ENCODE results near the gene OOSP4A.

OOSP4A gene

DNA sequence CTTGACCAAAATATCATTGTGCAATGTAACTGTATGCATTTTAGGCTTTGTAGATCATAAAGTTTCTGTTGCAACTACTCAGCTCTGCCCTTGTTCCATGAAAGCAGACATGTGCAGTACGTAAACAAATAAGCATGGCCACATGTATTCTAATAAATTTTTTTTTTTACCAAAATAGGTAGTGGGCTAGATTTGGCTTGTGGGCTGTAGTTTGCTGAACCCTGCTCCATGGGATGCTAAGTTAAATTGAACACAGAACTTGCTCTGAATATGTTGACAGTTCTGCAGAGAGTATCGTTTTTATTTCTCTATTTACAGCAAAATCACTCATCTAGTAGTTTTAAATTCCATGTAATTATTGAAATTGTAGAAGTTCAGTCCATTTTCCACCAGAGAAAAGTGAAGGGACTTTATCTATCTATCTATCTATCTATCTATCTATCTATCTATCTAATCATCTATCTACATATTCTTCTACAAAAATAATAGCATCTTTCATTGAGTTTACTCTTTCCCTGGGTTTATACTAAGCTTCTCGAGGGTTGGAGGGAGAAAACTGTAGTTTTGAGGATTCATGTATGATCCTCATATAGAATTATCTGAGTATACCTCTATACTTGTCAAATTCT is 9.5 kb upstream of the OOSP4A start:
- no peak overlapping the region for H2BK15ac ChIP-seq (ENCODE audit: low read length)
- no peaks in the 10 kb centered on the region for H3K9me3 ChIP-seq (replicated peaks in 1 of 2; ENCODE audit: control insufficient read depth in 2 of 2, insufficient read depth in 1 of 2, low read depth in 1 of 2, low read length in 2 of 2)
- H3K14ac ChIP-seq (ENCODE audit: low read length): no peak overlapping the region
- no peak overlapping the region for H2BK120ac ChIP-seq (ENCODE audit: low read depth, low read length)
- H3K18ac ChIP-seq (ENCODE audit: low read length): no peak overlapping the region
- no peak overlapping the region for H3K9ac ChIP-seq (ENCODE audit: low read depth, low read length, poor library complexity)
- H2BK12ac ChIP-seq (ENCODE audit: low read length): no peak overlapping the region
- no peak overlapping the region for H3K4me3 ChIP-seq (ENCODE audit: low read length in 2 of 2)
- no CpG with 5 or more reads among the region's 3 CpGs for WGBS, 2 donors (ENCODE audit: extremely low coverage in 2 of 2, insufficient read length in 2 of 2, insufficient replicate concordance in 1 of 2)
- H2AK5ac ChIP-seq (ENCODE audit: low read depth, low read length): no peak overlapping the region
- no peak overlapping the region for H3K4me2 ChIP-seq (ENCODE audit: insufficient read depth, low read length, poor library complexity, severe bottlenecking)
- H2BK5ac ChIP-seq (ENCODE audit: low read length): no peak overlapping the region
- H2AFZ ChIP-seq (ENCODE audit: low read length): no peak overlapping the region
- no peak overlapping the region for H4K8ac ChIP-seq (ENCODE audit: low read depth, low read length)
- H3K27me3 ChIP-seq (ENCODE audit: control insufficient read depth in 3 of 3, insufficient read depth in 3 of 3, low read depth in 1 of 3, low read length in 3 of 3): no peaks in the 10 kb centered on the region
- H3K27ac ChIP-seq (replicated peaks; ENCODE audit: low read length): no peak overlapping the region
- H3K4me1 ChIP-seq (ENCODE audit: control insufficient read depth in 2 of 2, insufficient read depth in 1 of 2, low read depth in 1 of 2, low read length in 2 of 2): no peaks in the 10 kb centered on the region
- no peaks in the 10 kb centered on the region for H3K36me3 ChIP-seq (replicated peaks in 1 of 2; ENCODE audit: control insufficient read depth in 2 of 2, insufficient read depth in 2 of 2, low read length in 2 of 2)
- H3K79me1 ChIP-seq (ENCODE audit: low read depth, low read length): no peaks in the 10 kb centered on the region
- no peak overlapping the region for H4K91ac ChIP-seq (ENCODE audit: low read depth, low read length, poor library complexity)
- no peak for DNase-seq (ENCODE audit: low spot score)
- H3K23ac ChIP-seq (ENCODE audit: low read depth, low read length, poor library complexity): no peak overlapping the region
- H3K4ac ChIP-seq (ENCODE audit: low read length): no peak overlapping the region

DNA sequence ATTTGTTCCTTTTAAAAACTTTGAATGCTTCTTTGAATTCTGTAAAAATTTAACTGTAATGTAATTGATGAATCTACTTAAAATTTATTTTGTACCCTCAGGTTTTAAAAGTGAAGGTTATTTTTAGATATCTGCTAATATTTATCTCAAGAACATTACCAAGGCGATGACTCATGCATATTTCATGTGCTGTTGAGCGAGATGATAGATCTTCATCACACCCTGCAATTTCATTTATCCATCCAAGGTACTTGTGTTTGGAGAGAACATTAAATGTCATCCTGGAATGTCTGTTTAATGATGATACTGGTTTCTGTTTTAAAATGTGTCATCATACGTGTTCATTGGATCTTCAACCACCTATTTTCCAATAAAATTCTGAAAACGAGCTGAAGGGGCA is 6.7 kb upstream of the OOSP4A start:
- Histone ChIP-seq H4K8ac (ENCODE audit: low read depth, low read length) (no peak overlapping the region), H3K4ac (ENCODE audit: low read length) (no peak overlapping the region), H3K14ac (ENCODE audit: low read length) (no peak overlapping the region), H3K27me3 (ENCODE audit: control insufficient read depth in 3 of 3, insufficient read depth in 3 of 3, low read depth in 1 of 3, low read length in 3 of 3) (no peaks in the 10 kb centered on the region), H3K79me1 (ENCODE audit: low read depth, low read length) (peaks cover 1% of the 10 kb centered on the region), H2AK5ac (ENCODE audit: low read depth, low read length) (no peak overlapping the region), H3K4me3 (ENCODE audit: low read length in 2 of 2) (no peak overlapping the region), H3K27ac (replicated peaks; ENCODE audit: low read length) (no peak overlapping the region), H4K91ac (ENCODE audit: low read depth, low read length, poor library complexity) (no peak overlapping the region), H3K9ac (ENCODE audit: low read depth, low read length, poor library complexity) (no peak overlapping the region), H2BK12ac (ENCODE audit: low read length) (no peak overlapping the region), H2BK120ac (ENCODE audit: low read depth, low read length) (no peak overlapping the region), H3K36me3 (replicated peaks in 1 of 2; ENCODE audit: control insufficient read depth in 2 of 2, insufficient read depth in 2 of 2, low read length in 2 of 2) (no peaks in the 10 kb centered on the region), H3K23ac (ENCODE audit: low read depth, low read length, poor library complexity) (no peak overlapping the region), H3K4me2 (ENCODE audit: insufficient read depth, low read length, poor library complexity, severe bottlenecking) (no peak overlapping the region), H3K4me1 (ENCODE audit: control insufficient read depth in 2 of 2, insufficient read depth in 1 of 2, low read depth in 1 of 2, low read length in 2 of 2) (no peaks in the 10 kb centered on the region), H3K9me3 (replicated peaks in 1 of 2; ENCODE audit: control insufficient read depth in 2 of 2, insufficient read depth in 1 of 2, low read depth in 1 of 2, low read length in 2 of 2) (no peaks in the 10 kb centered on the region), H2AFZ (ENCODE audit: low read length) (no peak overlapping the region), H2BK15ac (ENCODE audit: low read length) (no peak overlapping the region), H3K18ac (ENCODE audit: low read length) (no peak overlapping the region), H2BK5ac (ENCODE audit: low read length) (no peak overlapping the region)
- WGBS, 2 donors (ENCODE audit: extremely low coverage in 2 of 2, insufficient read length in 2 of 2, insufficient replicate concordance in 1 of 2): no CpG with 5 or more reads among the region's 4 CpGs
- DNase-seq (ENCODE audit: low spot score): no peak

DNA sequence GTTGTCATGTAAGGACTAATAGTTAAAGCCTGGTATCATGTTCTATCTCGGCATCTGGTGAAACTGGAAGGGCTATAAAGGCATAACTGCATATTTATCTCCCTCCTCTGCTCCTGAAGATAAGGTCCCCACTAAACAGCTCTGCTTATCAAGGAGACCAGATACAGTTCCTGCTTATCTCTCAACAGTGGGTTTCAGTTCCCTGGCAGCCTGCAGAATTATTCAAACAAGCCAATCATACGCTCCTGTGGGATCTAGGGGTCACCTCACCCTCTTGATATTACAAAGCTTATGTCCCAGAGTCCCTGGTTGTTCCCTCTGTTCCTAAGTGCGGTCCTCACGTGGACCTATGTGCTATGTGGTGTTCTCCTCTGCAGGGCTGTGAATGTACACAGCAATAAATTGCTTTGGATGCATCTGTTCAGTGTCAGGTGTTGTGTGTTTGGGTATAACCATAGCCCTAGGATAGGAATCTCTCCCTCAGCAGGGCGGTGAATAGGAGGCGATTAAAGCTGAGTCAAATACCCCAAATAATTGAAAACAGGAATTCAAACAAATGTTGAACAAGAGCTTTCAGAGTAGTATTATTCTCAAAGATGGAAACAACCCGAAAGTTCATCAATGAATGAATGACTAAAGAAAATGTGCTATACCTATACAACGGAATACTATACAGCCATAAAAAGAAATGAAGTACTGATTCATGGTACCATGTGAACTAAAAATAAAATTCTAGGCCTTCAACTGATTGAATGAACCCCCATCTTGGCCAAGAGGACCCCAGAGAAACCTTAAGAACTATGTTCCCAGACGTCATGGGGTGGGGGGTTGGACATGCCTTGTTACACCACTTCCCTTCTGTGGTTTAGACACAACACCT is 3.1 kb upstream of the OOSP4A start:
- Histone ChIP-seq H3K18ac (ENCODE audit: low read length) (no peak overlapping the region), H2BK120ac (ENCODE audit: low read depth, low read length) (no peak overlapping the region), H2AK5ac (ENCODE audit: low read depth, low read length) (no peak overlapping the region), H3K36me3 (replicated peaks in 1 of 2; ENCODE audit: control insufficient read depth in 2 of 2, insufficient read depth in 2 of 2, low read length in 2 of 2) (no peaks in the 10 kb centered on the region), H3K14ac (ENCODE audit: low read length) (no peak overlapping the region), H3K27me3 (ENCODE audit: control insufficient read depth in 3 of 3, insufficient read depth in 3 of 3, low read depth in 1 of 3, low read length in 3 of 3) (no peaks in the 10 kb centered on the region), H3K4me1 (ENCODE audit: control insufficient read depth in 2 of 2, insufficient read depth in 1 of 2, low read depth in 1 of 2, low read length in 2 of 2) (no peaks in the 10 kb centered on the region), H4K91ac (ENCODE audit: low read depth, low read length, poor library complexity) (no peak overlapping the region), H2AFZ (ENCODE audit: low read length) (no peak overlapping the region), H3K4me3 (ENCODE audit: low read length in 2 of 2) (no peak overlapping the region), H4K8ac (ENCODE audit: low read depth, low read length) (no peak overlapping the region), H3K9ac (ENCODE audit: low read depth, low read length, poor library complexity) (no peak overlapping the region), H3K27ac (replicated peaks; ENCODE audit: low read length) (no peak overlapping the region), H3K4ac (ENCODE audit: low read length) (no peak overlapping the region), H3K4me2 (ENCODE audit: insufficient read depth, low read length, poor library complexity, severe bottlenecking) (no peak overlapping the region), H2BK15ac (ENCODE audit: low read length) (no peak overlapping the region), H3K9me3 (replicated peaks in 1 of 2; ENCODE audit: control insufficient read depth in 2 of 2, insufficient read depth in 1 of 2, low read depth in 1 of 2, low read length in 2 of 2) (no peaks in the 10 kb centered on the region), H3K79me1 (ENCODE audit: low read depth, low read length) (peaks cover 1% of the 10 kb centered on the region), H2BK5ac (ENCODE audit: low read length) (no peak overlapping the region), H3K23ac (ENCODE audit: low read depth, low read length, poor library complexity) (no peak overlapping the region), H2BK12ac (ENCODE audit: low read length) (no peak overlapping the region)
- no CpG with 5 or more reads among the region's 9 CpGs for WGBS, 2 donors (ENCODE audit: extremely low coverage in 2 of 2, insufficient read length in 2 of 2, insufficient replicate concordance in 1 of 2)
- no peak for DNase-seq (ENCODE audit: low spot score)

DNA sequence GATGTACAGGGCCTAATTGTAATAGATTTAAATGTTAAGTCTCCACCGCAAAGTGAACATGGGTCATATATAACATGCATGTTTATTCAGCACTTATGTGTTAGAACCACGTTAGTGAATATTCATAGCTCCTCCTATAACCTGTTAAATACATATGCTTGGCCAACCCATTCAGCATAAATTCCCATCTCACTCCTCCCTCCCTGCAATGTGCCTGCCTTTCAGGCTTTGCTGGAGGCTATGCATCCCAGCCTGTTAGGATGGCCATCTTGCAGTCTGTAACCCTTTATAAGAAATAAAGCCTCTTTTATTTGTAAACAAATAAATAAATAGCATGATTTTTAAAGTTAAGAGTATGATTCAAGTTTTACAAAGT is 1.7 kb upstream of the OOSP4A start:
- Histone ChIP-seq H3K23ac (ENCODE audit: low read depth, low read length, poor library complexity) (no peak overlapping the region), H4K91ac (ENCODE audit: low read depth, low read length, poor library complexity) (no peak overlapping the region), H3K36me3 (replicated peaks in 1 of 2; ENCODE audit: control insufficient read depth in 2 of 2, insufficient read depth in 2 of 2, low read length in 2 of 2) (no peaks in the 10 kb centered on the region), H3K4me3 (ENCODE audit: low read length in 2 of 2) (no peak overlapping the region), H3K18ac (ENCODE audit: low read length) (no peak overlapping the region), H3K9ac (ENCODE audit: low read depth, low read length, poor library complexity) (no peak overlapping the region), H2BK12ac (ENCODE audit: low read length) (no peak overlapping the region), H3K27ac (replicated peaks; ENCODE audit: low read length) (no peak overlapping the region), H2BK5ac (ENCODE audit: low read length) (no peak overlapping the region), H3K14ac (ENCODE audit: low read length) (no peak overlapping the region), H3K9me3 (replicated peaks in 1 of 2; ENCODE audit: control insufficient read depth in 2 of 2, insufficient read depth in 1 of 2, low read depth in 1 of 2, low read length in 2 of 2) (no peaks in the 10 kb centered on the region), H3K4ac (ENCODE audit: low read length) (no peak overlapping the region), H2BK120ac (ENCODE audit: low read depth, low read length) (no peak overlapping the region), H3K79me1 (ENCODE audit: low read depth, low read length) (peaks cover 1% of the 10 kb centered on the region), H3K4me1 (ENCODE audit: control insufficient read depth in 2 of 2, insufficient read depth in 1 of 2, low read depth in 1 of 2, low read length in 2 of 2) (no peaks in the 10 kb centered on the region), H2BK15ac (ENCODE audit: low read length) (no peak overlapping the region), H3K27me3 (ENCODE audit: control insufficient read depth in 3 of 3, insufficient read depth in 3 of 3, low read depth in 1 of 3, low read length in 3 of 3) (no peaks in the 10 kb centered on the region), H3K4me2 (ENCODE audit: insufficient read depth, low read length, poor library complexity, severe bottlenecking) (no peak overlapping the region), H2AFZ (ENCODE audit: low read length) (no peak overlapping the region), H2AK5ac (ENCODE audit: low read depth, low read length) (no peak overlapping the region), H4K8ac (ENCODE audit: low read depth, low read length) (no peak overlapping the region)
- no CpG with 5 or more reads among the region's 2 CpGs for WGBS, 2 donors (ENCODE audit: extremely low coverage in 2 of 2, insufficient read length in 2 of 2, insufficient replicate concordance in 1 of 2)
- DNase-seq (ENCODE audit: low spot score): no peak
